ENCODE measurements around the gene MUC5AC.
"Not testable (repeated sequence)": the region's sequence is repeated elsewhere in the genome, so short reads cannot be mapped to it uniquely, and the experiment has no call there.

MUC5AC gene

GRCh38 chr11:1173396-1173795 lies 15.6 kb downstream of the MUC5AC start:
- H3K27me3 ChIP-seq (replicated peaks in 2 of 5; ENCODE audit: control insufficient read depth in 4 of 5, insufficient read depth in 5 of 5, low read length in 4 of 5); DNase-seq; H3K27ac ChIP-seq (ENCODE audit: insufficient read depth in 1 of 2, low read depth in 1 of 2, low read length in 2 of 2, poor library complexity in 1 of 2, severe bottlenecking in 2 of 2); CTCF ChIA-PET; H3K9me3 ChIP-seq (ENCODE audit: control extremely low read depth in 1 of 5, control insufficient read depth in 4 of 5, insufficient read depth in 2 of 5, low read depth in 1 of 5, low read length in 4 of 5); H3K4me3 ChIP-seq (ENCODE audit: control insufficient read depth in 1 of 7, extremely low read depth in 1 of 7, insufficient read depth in 4 of 7, low read depth in 2 of 7, low read length in 6 of 7); H3K36me3 ChIP-seq (ENCODE audit: control insufficient read depth in 4 of 4, insufficient read depth in 4 of 4, low read length in 3 of 4); H3K4me1 ChIP-seq (ENCODE audit: control extremely low read depth in 1 of 4, control insufficient read depth in 4 of 4, insufficient read depth in 4 of 4, low read length in 3 of 4); POLR2A ChIA-PET: not testable (repeated sequence)
- WGBS (ENCODE audit: insufficient coverage), result 96% methylated on average over 2 of the region's 3 CpGs

GRCh38 chr11:1174441-1175370 lies 17.0 kb downstream of the MUC5AC start:
- Histone ChIP-seq H3K27ac (ENCODE audit: insufficient read depth in 1 of 2, low read depth in 1 of 2, low read length in 2 of 2, poor library complexity in 1 of 2, severe bottlenecking in 2 of 2) (no peak overlapping the region), H3K4me1 (ENCODE audit: control extremely low read depth in 1 of 4, control insufficient read depth in 4 of 4, insufficient read depth in 4 of 4, low read length in 3 of 4) (no peaks in the 10 kb centered on the region), H3K4me3 (ENCODE audit: control insufficient read depth in 1 of 7, extremely low read depth in 1 of 7, insufficient read depth in 4 of 7, low read depth in 2 of 7, low read length in 6 of 7) (no peak overlapping the region), H3K9me3 (ENCODE audit: control extremely low read depth in 1 of 5, control insufficient read depth in 4 of 5, insufficient read depth in 2 of 5, low read depth in 1 of 5, low read length in 4 of 5) (peaks cover 0 to 5% (median 0%) of the 10 kb centered on the region in 5 experiments), H3K27me3 (replicated peaks in 2 of 5; ENCODE audit: control insufficient read depth in 4 of 5, insufficient read depth in 5 of 5, low read length in 4 of 5) (no peaks in the 10 kb centered on the region), H3K36me3 (ENCODE audit: control insufficient read depth in 4 of 4, insufficient read depth in 4 of 4, low read length in 3 of 4) (no peaks in the 10 kb centered on the region)
- CTCF ChIA-PET, result no interaction called here
- POLR2A ChIA-PET, result no interaction called here
- no peak for DNase-seq
- WGBS (ENCODE audit: insufficient coverage), result 92% methylated on average over 35 of the region's 39 CpGs

- Histone ChIP-seq H3K36me3 (ENCODE audit: control insufficient read depth in 4 of 4, insufficient read depth in 4 of 4, low read length in 3 of 4) (no peaks in the 10 kb centered on the region), H3K4me1 (ENCODE audit: control extremely low read depth in 1 of 4, control insufficient read depth in 4 of 4, insufficient read depth in 4 of 4, low read length in 3 of 4) (no peaks in the 10 kb centered on the region), H3K27me3 (replicated peaks in 2 of 5; ENCODE audit: control insufficient read depth in 4 of 5, insufficient read depth in 5 of 5, low read length in 4 of 5) (no peaks in the 10 kb centered on the region), H3K9me3 (ENCODE audit: control extremely low read depth in 1 of 5, control insufficient read depth in 4 of 5, insufficient read depth in 2 of 5, low read depth in 1 of 5, low read length in 4 of 5) (peaks cover 0 to 5% (median 0%) of the 10 kb centered on the region in 5 experiments), H3K27ac (ENCODE audit: insufficient read depth in 1 of 2, low read depth in 1 of 2, low read length in 2 of 2, poor library complexity in 1 of 2, severe bottlenecking in 2 of 2) (no peak overlapping the region), H3K4me3 (ENCODE audit: control insufficient read depth in 1 of 7, extremely low read depth in 1 of 7, insufficient read depth in 4 of 7, low read depth in 2 of 7, low read length in 6 of 7) (no peak overlapping the region)
- WGBS (ENCODE audit: insufficient coverage), result 91% methylated on average over 18 of the region's 22 CpGs
- CTCF ChIA-PET, result no interaction called here
- POLR2A ChIA-PET, result no interaction called here
- no peak for DNase-seq
Observed at GRCh38 chr11:1175461-1176223, 17.9 kb downstream of the MUC5AC start.

GRCh38 chr11:1176224-1177019 lies 18.7 kb downstream of the MUC5AC start:
- H3K27me3 ChIP-seq (replicated peaks in 2 of 5; ENCODE audit: control insufficient read depth in 4 of 5, insufficient read depth in 5 of 5, low read length in 4 of 5), result no peaks in the 10 kb centered on the region
- H3K36me3 ChIP-seq (ENCODE audit: control insufficient read depth in 4 of 4, insufficient read depth in 4 of 4, low read length in 3 of 4), result no peaks in the 10 kb centered on the region
- H3K9me3 ChIP-seq (ENCODE audit: control extremely low read depth in 1 of 5, control insufficient read depth in 4 of 5, insufficient read depth in 2 of 5, low read depth in 1 of 5, low read length in 4 of 5), result peaks cover 0 to 5% (median 0%) of the 10 kb centered on the region in 5 experiments
- DNase-seq, result no peak
- POLR2A ChIA-PET, result no interaction called here
- CTCF ChIA-PET, result no interaction called here
- no peak overlapping the region for H3K4me3 ChIP-seq (ENCODE audit: control insufficient read depth in 1 of 7, extremely low read depth in 1 of 7, insufficient read depth in 4 of 7, low read depth in 2 of 7, low read length in 6 of 7)
- WGBS (ENCODE audit: insufficient coverage), result 89% methylated on average over 27 of the region's 32 CpGs
- no peaks in the 10 kb centered on the region for H3K4me1 ChIP-seq (ENCODE audit: control extremely low read depth in 1 of 4, control insufficient read depth in 4 of 4, insufficient read depth in 4 of 4, low read length in 3 of 4)
- H3K27ac ChIP-seq (ENCODE audit: insufficient read depth in 1 of 2, low read depth in 1 of 2, low read length in 2 of 2, poor library complexity in 1 of 2, severe bottlenecking in 2 of 2), result no peak overlapping the region

- no peaks in the 10 kb centered on the region for H3K27me3 ChIP-seq (replicated peaks in 2 of 5; ENCODE audit: control insufficient read depth in 4 of 5, insufficient read depth in 5 of 5, low read length in 4 of 5)
- H3K9me3 ChIP-seq (ENCODE audit: control extremely low read depth in 1 of 5, control insufficient read depth in 4 of 5, insufficient read depth in 2 of 5, low read depth in 1 of 5, low read length in 4 of 5), result peaks cover 0 to 4% (median 0%) of the 10 kb centered on the region in 5 experiments
- DNase-seq, result no peak
- H3K4me3 ChIP-seq (ENCODE audit: control insufficient read depth in 1 of 7, extremely low read depth in 1 of 7, insufficient read depth in 4 of 7, low read depth in 2 of 7, low read length in 6 of 7), result no peak overlapping the region
- ChIA-PET CTCF (no interaction called here), POLR2A (no interaction called here)
- peaks cover 0 to 6% (median 0%) of the 10 kb centered on the region in 4 experiments for H3K4me1 ChIP-seq (ENCODE audit: control extremely low read depth in 1 of 4, control insufficient read depth in 4 of 4, insufficient read depth in 4 of 4, low read length in 3 of 4)
- 93% methylated on average over 30 of the region's 34 CpGs for WGBS (ENCODE audit: insufficient coverage)
- no peaks in the 10 kb centered on the region for H3K36me3 ChIP-seq (ENCODE audit: control insufficient read depth in 4 of 4, insufficient read depth in 4 of 4, low read length in 3 of 4)
- H3K27ac ChIP-seq (ENCODE audit: insufficient read depth in 1 of 2, low read depth in 1 of 2, low read length in 2 of 2, poor library complexity in 1 of 2, severe bottlenecking in 2 of 2), result no peak overlapping the region
Observed at GRCh38 chr11:1177020-1177770, 19.4 kb downstream of the MUC5AC start.

- no peaks in the 10 kb centered on the region for H3K36me3 ChIP-seq (ENCODE audit: control insufficient read depth in 4 of 4, insufficient read depth in 4 of 4, low read length in 3 of 4)
- H3K27me3 ChIP-seq (replicated peaks in 2 of 5; ENCODE audit: control insufficient read depth in 4 of 5, insufficient read depth in 5 of 5, low read length in 4 of 5), result no peaks in the 10 kb centered on the region
- peaks cover 0 to 4% (median 0%) of the 10 kb centered on the region in 5 experiments for H3K9me3 ChIP-seq (ENCODE audit: control extremely low read depth in 1 of 5, control insufficient read depth in 4 of 5, insufficient read depth in 2 of 5, low read depth in 1 of 5, low read length in 4 of 5)
- H3K27ac ChIP-seq (ENCODE audit: insufficient read depth in 1 of 2, low read depth in 1 of 2, low read length in 2 of 2, poor library complexity in 1 of 2, severe bottlenecking in 2 of 2), result no peak overlapping the region
- peaks cover 0 to 8% (median 0%) of the 10 kb centered on the region in 4 experiments for H3K4me1 ChIP-seq (ENCODE audit: control extremely low read depth in 1 of 4, control insufficient read depth in 4 of 4, insufficient read depth in 4 of 4, low read length in 3 of 4)
- DNase-seq, result no peak
- H3K4me3 ChIP-seq (ENCODE audit: control insufficient read depth in 1 of 7, extremely low read depth in 1 of 7, insufficient read depth in 4 of 7, low read depth in 2 of 7, low read length in 6 of 7), result no peak overlapping the region
- 95% methylated on average over 12 of the region's 12 CpGs for WGBS (ENCODE audit: insufficient coverage)
- POLR2A ChIA-PET, result no interaction called here
- CTCF ChIA-PET, result no interaction called here
Observed at GRCh38 chr11:1177771-1178090, 20.0 kb downstream of the MUC5AC start.

Data from common myeloid progenitor, CD34-positive (primary cell).